ENCODE measurements around the gene TTYH2.

- TF ChIP-seq POLR2A (IDR thresholded peaks at IDR 0.05) (no peak), CTCF (IDR thresholded peaks at IDR 0.05) (no peak), POLR2AphosphoS5 (IDR thresholded peaks at IDR 0.05; ENCODE audit: insufficient read depth in 1 of 2, low read depth in 1 of 2) (no peak)
Measured at GRCh38 chr17:74287031-74287602, 73.7 kb downstream of the TTYH2 start.

Data from vagina (tissue), 2 donors.